IPS DF 6.9 (cell line): Measurements from ENCODE around the gene PDXK.

Source experiments
- DNase-seq: peaks from one replicate; pipeline ENCODE4 v3.0.0-alpha.2; 2013; ENCODE audit warnings: low read depth, low spot score
- H3K27ac ChIP-seq: one replicate; pipeline ENCODE4 v1.5.1; 2013; ENCODE audit warnings: low read length, control low read depth
- H3K27me3 ChIP-seq: 2 replicates; pipeline ENCODE4 v1.6.1; 2013; ENCODE audit warnings: mild to moderate bottlenecking, low read length; ENCODE audit not compliant: control insufficient read depth, insufficient read depth
- H3K36me3 ChIP-seq: 2 replicates; pipeline ENCODE4 v1.6.1; 2013; ENCODE audit warnings: low read length; ENCODE audit not compliant: control insufficient read depth, insufficient read depth
- H3K4me1 ChIP-seq: 2 replicates; pipeline ENCODE4 v1.6.1; 2013; ENCODE audit warnings: low read length; ENCODE audit not compliant: control insufficient read depth, insufficient read depth
- H3K4me3 ChIP-seq: 2 replicates; pipeline ENCODE4 v1.5.1; 2013; ENCODE audit warnings: mild to moderate bottlenecking, low read length
- H3K9me3 ChIP-seq: 2 replicates; pipeline ENCODE4 v1.6.1; 2013; ENCODE audit warnings: low read length, inconsistent platforms; ENCODE audit not compliant: control insufficient read depth, insufficient read depth
- WGBS: extraction: QIAGEN DNeasy Blood & Tissue Kit; methylation state at CpG from one replicate; pipeline ENCODE4 v1.1.7; 2013; ENCODE audit warnings: mixed read lengths, missing lambda C conversion rate; ENCODE audit not compliant: insufficient read length, insufficient coverage; 5-methylcytosine and 5-hydroxymethylcytosine counted together

PDXK gene

DNA sequence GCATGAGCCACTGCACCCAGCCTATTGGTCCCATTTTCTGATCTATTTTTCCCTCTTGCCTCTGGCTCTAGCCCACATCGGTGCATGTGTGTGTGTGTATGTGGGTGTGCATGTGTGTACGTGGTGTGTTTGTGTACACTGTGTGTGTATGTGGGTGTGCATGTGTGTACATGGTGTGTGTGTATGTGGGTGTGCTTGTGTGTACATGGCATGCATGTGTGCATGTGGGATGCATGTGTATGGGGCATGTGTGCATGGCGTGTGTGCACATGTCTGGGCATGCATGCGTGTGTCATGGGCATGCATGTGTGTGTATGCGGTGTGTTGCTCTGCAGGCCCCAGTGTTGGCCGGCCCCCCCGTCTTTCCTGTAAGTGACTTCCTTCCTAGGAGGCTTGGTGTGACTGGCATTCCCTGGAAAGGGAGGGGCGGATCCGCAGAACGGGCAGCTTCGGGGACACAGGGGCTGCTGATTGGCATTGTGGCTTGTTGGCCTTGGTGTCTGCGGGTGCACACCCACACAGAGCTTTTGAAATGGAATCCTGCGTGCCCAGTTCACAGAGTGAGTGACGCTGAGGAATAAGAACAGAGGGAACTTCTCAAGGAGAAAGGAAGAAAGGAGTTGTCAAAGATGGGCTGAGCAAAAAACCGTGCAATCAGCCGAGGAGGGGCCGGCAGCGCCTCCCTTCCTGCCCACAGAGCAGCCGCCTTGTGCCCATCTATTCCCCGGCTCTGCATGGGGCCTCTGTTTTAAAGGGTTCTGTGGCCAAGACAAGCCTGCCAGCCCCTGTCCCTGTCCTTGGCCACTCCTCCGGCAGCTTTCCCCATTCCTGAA lies 8.0 kb downstream of the PDXK start:
- WGBS: no CpG with 5 or more reads among the region's 21 CpGs
- Histone ChIP-seq H3K27ac (no peak overlapping the region), H3K9me3 (no peaks in the 10 kb centered on the region), H3K4me3 (no peak overlapping the region), H3K27me3 (no peaks in the 10 kb centered on the region), H3K36me3 (no peaks in the 10 kb centered on the region), H3K4me1 (peaks cover 2% of the 10 kb centered on the region; the same call in 1 of the 2 replicates)
- no peak for DNase-seq

DNA sequence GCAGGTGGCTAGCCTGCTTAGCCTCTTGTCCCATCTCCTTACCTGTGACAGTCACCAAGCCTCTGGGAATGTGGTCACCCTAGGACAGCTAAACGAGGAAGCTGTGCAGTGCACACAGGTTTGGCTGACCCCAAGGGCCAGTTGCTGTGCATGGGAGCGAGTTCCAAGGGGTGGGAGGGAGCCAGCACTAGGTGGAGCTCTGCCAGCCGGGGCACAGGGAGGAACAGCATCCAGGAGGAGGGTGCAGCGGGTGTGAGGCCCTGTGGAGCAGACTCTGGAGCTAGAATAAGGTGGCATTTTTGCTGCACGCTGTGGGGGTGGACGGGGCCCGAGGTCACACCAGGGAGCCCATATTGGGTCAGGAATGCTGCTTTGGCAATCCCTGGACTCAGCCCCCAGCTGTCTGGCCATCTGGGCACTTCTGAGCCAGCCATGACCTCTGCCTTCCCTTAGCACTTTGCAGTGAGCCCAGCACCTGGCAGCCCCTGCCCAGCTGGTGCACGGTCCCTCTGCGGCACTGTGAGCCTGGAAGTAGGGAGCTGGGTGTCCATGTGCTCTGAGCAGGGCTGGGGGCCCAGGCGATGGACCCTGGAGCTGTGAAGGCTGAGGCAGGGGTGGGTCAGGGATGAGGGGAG lies 8.7 kb downstream of the PDXK start:
- Histone ChIP-seq H3K36me3 (no peaks in the 10 kb centered on the region), H3K9me3 (no peaks in the 10 kb centered on the region), H3K4me1 (peaks cover 2% of the 10 kb centered on the region; the same call in 1 of the 2 replicates), H3K27ac (no peak overlapping the region), H3K27me3 (no peaks in the 10 kb centered on the region), H3K4me3 (no peak overlapping the region)
- DNase-seq: no peak
- WGBS: no CpG with 5 or more reads among the region's 10 CpGs

DNA sequence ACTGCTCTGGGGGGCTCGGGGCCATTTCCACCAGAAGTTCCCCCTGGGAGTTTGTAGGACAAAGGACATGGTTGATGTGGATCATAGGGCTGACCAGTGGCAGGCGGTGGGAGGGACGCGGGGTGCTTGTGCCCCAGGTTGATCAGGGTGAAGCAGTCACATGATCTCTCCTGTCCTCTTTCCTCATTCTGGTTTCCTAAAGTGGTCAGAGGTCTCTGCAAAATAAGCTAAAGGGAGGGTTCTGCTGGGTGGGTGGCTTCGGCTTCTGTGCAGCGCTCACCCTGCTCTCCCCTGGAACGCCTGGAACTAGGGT lies 9.2 kb downstream of the PDXK start:
- Histone ChIP-seq H3K9me3 (no peaks in the 10 kb centered on the region), H3K4me3 (peak overlapping the region; percentile 31; the same call in 1 of the 2 replicates), H3K4me1 (peaks cover 2% of the 10 kb centered on the region; the same call in 1 of the 2 replicates), H3K36me3 (no peaks in the 10 kb centered on the region), H3K27me3 (no peaks in the 10 kb centered on the region), H3K27ac (no peak overlapping the region)
- no CpG with 5 or more reads among the region's 7 CpGs for WGBS
- no peak for DNase-seq

DNA sequence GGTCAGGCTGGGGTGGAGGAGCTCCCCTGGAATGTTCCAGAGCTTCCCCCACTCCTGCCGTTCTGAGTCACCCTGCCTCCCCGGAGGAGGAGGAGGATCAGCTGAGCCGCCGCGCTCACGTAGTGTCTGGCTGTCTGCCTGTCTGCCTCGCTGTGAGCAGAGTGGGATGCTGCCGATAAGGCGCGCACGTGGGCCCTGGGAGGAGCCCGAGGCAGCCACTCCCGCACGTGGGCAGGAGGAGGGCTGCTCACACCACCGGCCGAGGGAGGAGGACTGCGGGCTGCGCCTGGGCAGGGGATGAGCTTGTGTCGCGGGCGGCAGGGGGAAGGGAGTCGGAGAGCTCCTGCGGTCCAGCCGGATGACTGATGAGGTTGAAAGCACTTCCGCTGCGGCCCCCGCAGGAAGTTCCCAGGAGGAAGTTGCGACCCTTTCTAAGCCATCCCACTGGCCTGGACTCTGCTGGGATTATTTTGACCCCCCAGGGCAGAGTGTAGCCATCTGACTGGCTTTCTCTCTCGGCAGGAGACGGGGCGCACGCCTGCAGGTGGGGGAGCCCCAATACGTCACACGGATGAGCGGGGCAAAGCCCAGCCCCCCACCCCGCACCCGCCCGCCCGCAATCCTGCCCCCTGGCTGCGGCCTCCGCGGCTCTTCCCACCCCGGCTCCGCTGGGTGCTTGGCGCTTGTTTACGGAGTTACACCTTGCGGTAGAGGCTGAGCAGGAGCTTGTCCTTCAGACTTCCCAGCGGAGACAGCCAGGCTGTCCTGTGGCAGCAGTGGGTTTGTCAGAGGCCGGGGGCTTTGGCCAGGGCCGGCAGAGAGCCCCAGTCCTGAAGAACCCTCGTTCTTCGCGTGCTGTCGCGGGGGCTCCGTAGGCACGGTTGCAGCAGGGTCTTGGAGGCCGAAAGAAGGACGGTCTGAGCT lies 9.8 kb downstream of the PDXK start:
- no peaks in the 10 kb centered on the region for H3K36me3 ChIP-seq
- no peak overlapping the region for H3K27ac ChIP-seq
- H3K4me3 ChIP-seq: peak overlapping the region; percentile 31; the same call in 1 of the 2 replicates
- peak; percentile 60 for DNase-seq
- WGBS: no CpG with 5 or more reads among the region's 59 CpGs
- no peaks in the 10 kb centered on the region for H3K27me3 ChIP-seq
- peaks cover 2% of the 10 kb centered on the region; the same call in 1 of the 2 replicates for H3K4me1 ChIP-seq
- no peaks in the 10 kb centered on the region for H3K9me3 ChIP-seq

DNA sequence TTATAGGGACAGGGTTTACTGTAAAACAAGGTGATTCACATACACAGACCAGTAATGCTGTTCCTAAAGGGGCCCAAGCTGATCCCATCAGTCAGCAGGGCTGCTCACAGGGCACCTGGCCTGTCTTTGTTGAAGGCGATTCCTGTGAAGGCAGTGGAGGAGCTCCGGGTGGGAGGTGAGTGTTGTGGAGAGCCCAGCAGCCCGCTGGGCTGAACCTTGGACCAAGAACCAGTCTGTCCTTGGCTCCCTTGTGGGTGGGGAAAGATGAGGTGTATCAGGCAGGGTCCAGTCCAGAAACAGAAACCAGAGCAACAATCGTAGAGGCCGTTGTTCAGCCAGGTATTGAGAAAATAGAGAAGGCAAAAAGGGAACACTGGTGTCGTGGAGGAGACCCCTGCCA lies 12.5 kb downstream of the PDXK start:
- H3K27me3 ChIP-seq: no peaks in the 10 kb centered on the region
- no peaks in the 10 kb centered on the region for H3K9me3 ChIP-seq
- DNase-seq: no peak
- H3K4me3 ChIP-seq: no peak overlapping the region
- H3K36me3 ChIP-seq: no peaks in the 10 kb centered on the region
- H3K4me1 ChIP-seq: peaks cover 3% of the 10 kb centered on the region; the same call in 1 of the 2 replicates
- H3K27ac ChIP-seq: no peak overlapping the region
- WGBS: no CpG with 5 or more reads among the region's 6 CpGs

DNA sequence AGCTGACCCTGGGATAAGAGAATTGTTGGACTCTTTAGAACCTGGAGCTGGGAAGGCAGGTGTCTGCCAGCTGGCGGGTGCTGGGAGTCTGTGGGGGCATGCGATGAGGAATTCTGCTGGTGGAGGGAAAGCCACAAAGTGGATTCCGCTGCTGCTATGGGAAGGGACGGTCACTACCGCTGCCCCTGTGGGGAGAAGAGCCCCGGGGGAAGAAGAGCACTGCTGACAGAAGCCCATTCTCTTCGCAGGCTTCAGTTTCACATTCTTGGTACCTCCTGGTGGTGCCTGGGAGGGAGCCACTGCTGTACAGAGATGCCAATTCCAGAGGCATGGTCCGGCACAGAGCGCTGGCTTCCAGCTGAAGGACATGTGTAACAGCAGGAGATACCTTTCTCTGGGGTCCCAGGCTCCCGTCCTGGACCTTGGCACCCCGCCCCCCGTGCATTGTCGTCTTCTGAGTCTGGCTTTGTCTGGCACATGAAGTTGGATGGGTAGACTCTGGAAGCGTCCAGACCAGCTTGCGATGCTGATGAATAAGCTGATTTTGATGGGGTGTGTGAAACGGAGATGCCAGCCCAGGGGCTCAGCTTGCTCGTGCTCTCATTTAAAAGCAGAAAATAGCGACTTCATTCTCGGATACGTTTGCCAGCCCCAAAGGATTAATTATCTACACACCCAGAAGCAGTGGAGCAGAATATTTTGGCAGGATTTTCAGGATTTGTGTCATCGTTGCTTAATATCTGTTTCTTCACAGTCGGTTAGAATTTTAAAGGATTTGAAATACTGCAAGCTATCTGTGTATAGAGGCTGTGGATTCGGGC lies 13.2 kb downstream of the PDXK start:
- H3K27me3 ChIP-seq: no peaks in the 10 kb centered on the region
- no CpG with 5 or more reads among the region's 23 CpGs for WGBS
- H3K4me3 ChIP-seq: no peak overlapping the region
- H3K27ac ChIP-seq: no peak overlapping the region
- peaks cover 3% of the 10 kb centered on the region; the same call in 1 of the 2 replicates for H3K4me1 ChIP-seq
- DNase-seq: no peak
- H3K9me3 ChIP-seq: no peaks in the 10 kb centered on the region
- no peaks in the 10 kb centered on the region for H3K36me3 ChIP-seq

DNA sequence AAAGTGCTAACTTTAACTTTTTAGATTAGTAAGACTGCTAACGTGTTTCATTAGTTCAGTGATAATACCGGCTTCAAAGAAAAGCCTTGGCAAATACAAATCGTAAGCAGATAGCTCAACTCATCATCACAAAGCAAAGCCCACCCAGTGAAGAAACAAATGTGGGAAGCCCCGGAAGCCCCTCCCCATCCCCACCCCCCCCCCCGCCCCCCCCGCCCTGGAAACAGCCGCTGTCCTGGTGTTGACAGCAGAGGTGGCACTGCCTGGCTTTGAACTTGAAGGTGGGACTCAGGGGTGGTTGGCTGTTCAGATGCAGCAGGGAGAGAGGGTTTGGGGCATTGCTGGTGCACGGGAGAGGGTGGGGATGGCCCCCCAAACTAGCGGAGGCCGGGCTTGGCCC lies 14.1 kb downstream of the PDXK start:
- Histone ChIP-seq H3K9me3 (no peaks in the 10 kb centered on the region), H3K27me3 (no peaks in the 10 kb centered on the region), H3K4me3 (no peak overlapping the region), H3K36me3 (no peaks in the 10 kb centered on the region), H3K4me1 (peaks cover 1% of the 10 kb centered on the region; the same call in 1 of the 2 replicates), H3K27ac (no peak overlapping the region)
- no CpG with 5 or more reads among the region's 10 CpGs for WGBS
- DNase-seq: no peak

DNA sequence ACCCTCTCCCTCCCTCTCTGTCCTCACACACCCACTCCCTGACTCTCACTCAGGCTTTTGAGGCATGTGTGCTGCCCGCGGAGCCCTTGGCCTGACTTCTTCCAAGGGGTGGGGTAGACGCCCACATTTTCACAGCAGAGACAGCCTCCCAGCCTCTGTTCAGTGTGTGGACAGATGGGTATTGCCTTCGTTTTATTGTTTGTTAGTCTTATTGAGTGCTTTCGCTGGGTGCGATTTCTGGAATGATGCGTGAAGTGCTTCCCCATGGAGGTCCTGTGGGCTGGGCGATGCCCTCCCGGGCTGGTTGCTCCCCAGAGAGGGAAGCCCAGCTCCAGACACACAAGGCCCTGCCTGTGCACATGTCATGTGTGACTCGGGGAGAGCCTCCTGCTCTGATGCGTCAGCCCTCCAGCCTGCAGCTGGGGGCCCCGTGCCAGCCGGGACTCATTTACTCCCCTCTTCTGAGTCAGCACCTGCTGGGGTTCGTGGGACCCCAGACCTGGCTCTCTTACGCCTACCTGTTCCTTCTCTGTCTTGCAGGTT lies 14.7 kb downstream of the PDXK start:
- Histone ChIP-seq H3K27me3 (no peaks in the 10 kb centered on the region), H3K36me3 (no peaks in the 10 kb centered on the region), H3K9me3 (no peaks in the 10 kb centered on the region), H3K4me1 (peaks cover 1% of the 10 kb centered on the region; the same call in 1 of the 2 replicates), H3K4me3 (no peak overlapping the region), H3K27ac (no peak overlapping the region)
- DNase-seq: no peak
- no CpG with 5 or more reads among the region's 15 CpGs for WGBS

DNA sequence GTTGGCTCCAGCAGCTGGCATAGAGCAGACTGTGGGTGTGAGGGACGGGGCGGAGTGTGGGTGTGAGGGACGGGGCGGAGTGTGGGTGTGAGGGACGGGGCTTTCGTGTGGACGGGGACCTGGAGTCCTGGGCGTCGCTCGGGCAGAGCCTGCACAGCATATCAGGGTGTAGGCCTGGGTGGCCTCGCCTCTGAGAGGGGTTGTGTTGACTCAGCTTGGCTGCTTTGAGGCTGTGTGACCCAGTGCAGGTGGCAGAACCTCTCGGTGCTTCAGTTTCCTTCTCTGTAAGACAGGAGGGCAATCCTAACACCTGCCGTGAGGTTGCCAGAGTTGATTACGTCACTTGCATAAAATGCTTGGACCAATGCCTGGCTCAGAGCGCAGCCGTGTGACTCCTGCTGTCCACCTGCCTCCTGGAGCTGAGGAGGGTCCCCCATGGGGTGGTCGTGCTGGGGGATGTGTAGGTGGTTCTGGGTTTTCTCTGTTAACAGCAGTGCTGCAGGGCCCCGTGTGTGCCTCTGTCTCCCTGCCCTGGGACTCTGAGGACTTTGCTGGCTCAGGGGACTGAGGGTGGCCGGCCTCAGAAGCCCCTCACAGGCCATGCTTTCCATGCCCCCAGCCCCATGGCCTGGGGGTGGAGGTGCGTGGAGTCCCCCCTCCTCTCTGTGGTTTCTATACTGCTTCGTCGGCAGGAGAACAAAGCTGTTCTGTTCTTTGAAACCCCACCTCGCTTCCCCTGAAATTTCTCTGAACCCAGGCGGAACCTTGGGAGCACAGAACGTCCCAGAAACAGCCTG lies 15.4 kb downstream of the PDXK start:
- Histone ChIP-seq H3K9me3 (no peaks in the 10 kb centered on the region), H3K27me3 (no peaks in the 10 kb centered on the region), H3K4me1 (peaks cover 1% of the 10 kb centered on the region; the same call in 1 of the 2 replicates), H3K27ac (no peak overlapping the region), H3K4me3 (no peak overlapping the region), H3K36me3 (no peaks in the 10 kb centered on the region)
- WGBS: no CpG with 5 or more reads among the region's 25 CpGs
- no peak for DNase-seq
